GM21390 (cell line): ENCODE measurements around the gene HOXC5.

Source experiments
- ATAC-seq: cut with Tn5 transposase; IDR thresholded peaks from one replicate; pipeline ENCODE4 v1.9.1; 2021; ENCODE audit not compliant: unreplicated experiment

Gene HOXC5

DNA sequence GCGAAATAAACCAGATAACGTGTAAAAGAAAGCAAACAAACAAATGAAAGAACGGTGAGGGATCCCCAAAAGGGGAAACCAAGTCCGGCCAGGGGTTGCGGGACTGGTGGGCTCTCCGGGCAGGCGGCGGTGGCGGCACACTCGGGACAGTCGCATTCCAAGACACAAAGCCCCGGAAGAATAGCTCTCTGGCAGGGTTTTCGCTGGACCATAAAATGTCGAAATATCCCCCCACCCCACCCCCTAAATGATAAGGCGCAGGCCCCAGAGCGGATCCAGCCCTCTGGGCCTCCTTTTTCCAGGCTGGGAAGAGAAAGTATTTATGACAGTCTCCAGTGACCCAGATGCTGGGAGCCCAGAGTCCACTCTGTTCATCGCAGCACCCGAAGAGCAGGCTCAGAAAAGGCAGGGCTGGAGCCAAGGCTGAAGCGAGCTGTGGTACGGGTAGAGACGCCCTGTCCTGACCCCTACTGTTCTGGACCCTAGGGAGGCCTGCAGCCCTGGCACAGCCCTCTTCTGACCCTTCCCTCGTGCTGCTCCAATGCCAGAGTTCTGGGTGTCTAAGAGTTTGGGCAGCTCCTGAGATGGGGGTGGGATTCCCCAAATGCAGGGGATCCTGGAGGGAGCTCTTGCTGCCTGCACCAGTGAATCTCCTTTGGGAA is 26.2 kb upstream of the HOXC5 start:
- ATAC-seq: no peak

DNA sequence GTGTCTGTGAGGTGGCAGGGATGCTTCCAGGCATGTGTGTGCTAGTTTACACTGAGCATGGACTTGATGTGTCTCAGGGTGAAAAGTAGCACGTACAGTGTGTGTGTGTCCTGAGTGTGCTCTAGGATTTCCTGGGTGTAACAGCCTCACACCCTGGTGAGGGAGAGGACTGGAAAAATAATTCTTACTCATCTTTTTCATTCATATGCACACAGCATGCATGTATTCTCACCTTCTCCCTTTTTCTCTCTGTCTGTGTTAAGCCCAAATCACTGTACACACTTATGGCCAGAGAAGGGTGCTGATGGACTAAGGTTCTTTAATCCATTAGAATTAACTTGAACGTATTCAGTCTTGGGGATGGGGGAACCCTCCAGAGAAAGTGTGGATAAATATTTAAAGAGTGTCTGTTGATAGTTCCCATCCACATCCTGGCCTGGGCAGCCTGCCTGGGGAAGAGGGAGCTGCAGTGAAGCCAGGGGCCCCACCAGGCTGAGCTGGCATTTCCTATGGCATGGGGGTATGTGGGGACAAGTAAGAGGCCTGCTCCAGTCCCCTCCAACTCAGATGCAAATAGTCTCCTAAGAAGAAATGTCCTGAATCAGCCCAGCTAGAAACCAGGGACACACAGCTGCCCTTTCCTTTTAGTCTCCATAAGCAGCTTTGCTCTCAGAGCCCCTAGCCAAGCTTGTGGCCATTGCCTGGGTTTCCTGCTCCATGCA is 25.2 kb upstream of the HOXC5 start:
- ATAC-seq: no peak

DNA sequence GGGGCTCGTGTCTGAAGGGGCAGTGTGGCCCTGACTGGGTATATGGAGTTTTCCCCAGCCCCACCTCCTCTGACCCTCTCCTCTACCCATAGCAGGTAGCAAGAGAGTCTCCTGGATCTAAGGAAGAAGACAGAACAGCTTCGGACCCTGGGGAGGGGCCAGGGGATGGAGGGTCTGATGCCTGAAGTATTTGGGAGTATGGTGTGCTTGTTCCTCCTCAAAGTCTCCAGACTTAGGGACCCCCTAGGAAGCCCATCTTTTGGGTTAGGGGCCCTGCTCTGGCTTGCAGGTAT is 24.6 kb upstream of the HOXC5 start:
- no peak for ATAC-seq

DNA sequence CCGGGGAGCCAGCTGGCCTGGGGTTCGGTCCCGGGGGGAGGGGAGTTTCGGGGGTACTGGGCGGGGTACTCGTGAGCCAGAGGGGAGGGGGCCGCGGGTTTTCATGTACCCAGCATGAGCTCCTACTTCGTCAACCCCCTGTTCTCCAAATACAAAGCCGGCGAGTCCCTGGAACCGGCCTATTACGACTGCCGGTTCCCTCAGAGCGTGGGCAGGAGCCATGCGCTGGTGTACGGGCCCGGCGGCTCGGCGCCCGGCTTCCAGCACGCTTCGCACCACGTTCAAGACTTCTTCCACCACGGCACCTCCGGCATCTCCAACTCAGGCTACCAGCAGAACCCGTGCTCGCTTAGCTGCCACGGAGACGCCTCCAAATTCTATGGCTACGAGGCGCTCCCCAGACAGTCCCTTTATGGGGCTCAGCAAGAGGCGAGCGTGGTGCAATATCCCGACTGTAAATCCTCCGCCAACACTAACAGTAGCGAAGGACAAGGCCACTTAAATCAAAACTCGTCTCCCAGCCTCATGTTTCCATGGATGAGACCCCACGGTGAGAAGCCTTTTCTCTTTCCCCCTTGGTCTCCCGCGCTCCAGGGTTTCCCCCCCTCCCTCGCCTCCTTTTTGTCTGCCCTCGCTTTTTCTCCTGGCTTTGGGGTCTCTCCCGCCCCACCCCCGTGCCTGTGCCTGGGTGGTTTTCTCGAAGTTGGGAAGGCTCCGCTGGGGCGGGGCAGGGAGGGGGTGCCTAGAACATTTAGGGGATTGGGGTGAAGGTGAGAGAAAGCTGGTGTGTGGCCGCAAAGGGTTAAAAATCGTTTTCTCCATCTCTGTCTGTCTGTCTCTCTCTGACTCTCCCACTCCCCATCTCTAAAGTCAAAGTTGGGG is 23.4 kb upstream of the HOXC5 start:
- no peak for ATAC-seq

DNA sequence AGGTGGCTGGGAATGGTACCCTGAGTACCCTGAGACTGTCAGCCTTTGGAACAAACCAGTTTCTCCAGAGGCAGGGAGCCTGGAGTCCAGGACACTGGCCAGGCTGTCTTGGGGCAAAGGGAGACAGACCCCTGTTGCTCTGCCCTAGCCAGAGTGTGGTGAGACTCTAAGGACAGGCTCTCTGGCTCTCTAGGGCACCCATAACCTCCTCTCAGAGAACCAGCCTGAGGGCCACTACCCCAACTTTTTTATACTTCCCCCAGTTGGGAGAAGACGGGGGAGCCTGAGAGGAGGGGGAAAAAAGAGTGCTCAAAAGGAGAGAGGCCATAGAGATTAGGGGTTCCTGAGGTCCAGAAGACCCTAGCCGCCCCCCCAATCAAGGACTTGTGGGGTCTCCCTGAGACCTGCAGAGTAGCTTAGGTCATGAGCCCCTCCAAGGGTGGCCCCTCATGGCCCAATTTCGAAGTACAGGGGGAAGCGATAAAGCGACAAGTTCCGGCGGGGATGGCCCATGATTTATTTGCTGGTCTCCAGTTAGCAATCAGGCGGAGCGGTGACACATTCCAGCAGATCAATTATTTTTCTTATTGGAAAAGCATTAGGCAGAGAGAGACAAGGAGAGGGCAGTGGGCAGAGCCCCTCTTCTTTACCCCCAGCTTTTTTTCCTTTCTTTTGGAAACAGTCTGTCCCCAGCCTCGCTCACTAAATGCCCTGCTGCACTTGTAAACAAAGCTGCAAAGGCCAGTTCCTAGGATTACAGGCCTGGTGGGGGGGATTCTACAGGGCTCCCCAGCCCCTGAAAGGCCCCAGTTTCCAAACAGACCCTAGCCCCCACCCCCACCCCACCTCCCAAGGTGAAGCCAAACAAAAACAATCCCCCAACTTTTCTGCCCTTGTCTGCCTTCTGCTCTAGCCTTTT is 22.5 kb upstream of the HOXC5 start:
- no peak for ATAC-seq

DNA sequence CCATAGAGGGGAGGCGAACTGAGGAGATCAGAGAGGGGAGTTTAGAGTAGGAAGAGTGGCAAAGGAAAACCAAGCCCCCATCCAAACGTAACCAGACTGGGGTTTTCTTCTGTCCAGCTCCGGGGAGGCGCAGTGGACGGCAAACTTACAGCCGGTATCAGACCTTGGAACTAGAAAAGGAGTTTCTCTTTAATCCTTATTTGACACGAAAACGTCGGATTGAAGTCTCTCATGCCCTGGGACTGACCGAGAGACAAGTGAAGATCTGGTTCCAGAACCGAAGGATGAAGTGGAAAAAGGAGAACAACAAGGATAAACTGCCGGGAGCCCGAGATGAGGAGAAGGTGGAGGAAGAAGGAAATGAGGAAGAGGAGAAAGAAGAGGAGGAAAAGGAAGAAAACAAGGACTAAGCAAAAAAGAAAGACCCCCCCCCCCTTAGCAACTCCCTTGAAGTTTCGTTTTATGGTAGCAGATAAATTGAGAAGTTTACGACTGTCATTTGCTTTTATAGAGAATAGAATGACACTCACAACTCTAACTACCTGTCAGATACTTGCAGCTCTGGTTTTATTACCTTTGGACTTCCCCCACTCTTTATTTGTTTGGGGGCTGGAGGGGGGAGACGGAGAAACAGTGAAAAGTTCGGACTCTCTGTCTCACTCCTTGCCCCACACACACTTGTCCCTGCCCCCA is 21.7 kb upstream of the HOXC5 start:
- ATAC-seq: no peak

- ATAC-seq: no peak
Observed at GRCh38 chr12:54011665-54012532, 21.0 kb upstream of the HOXC5 start.

- no peak for ATAC-seq
Observed at GRCh38 chr12:54012631-54013409, 20.0 kb upstream of the HOXC5 start.

DNA sequence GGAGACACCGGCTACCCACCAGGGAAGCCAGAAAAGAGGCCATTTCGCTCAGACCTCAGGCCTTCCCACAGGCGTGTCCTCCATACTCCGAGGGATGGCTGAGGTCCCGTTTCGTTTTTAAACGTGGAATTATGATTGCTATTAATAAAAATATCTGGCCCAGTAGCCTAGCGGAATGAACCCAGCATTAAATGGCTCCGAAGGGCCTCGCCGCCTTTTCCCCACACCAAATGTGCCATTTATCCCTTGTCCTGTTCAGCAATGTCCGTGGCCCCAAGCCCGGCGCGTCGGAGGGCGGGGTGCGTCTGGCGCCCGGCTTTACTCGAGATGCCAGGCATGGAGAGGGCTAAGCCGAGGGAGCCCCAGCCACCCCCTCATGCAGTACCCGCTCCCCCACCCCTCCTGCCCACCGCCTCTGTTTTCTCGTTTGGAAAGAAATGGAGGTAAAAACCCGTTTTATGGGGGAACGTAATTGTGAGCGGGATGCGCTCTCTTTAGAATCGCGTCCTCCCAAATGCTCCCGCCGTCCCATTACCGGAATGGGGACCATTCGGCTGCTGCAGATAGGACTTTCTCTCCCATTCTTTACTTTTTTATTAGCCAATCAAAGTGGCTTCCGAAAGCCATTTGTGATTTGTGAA is 18.4 kb upstream of the HOXC5 start:
- ATAC-seq: no peak

DNA sequence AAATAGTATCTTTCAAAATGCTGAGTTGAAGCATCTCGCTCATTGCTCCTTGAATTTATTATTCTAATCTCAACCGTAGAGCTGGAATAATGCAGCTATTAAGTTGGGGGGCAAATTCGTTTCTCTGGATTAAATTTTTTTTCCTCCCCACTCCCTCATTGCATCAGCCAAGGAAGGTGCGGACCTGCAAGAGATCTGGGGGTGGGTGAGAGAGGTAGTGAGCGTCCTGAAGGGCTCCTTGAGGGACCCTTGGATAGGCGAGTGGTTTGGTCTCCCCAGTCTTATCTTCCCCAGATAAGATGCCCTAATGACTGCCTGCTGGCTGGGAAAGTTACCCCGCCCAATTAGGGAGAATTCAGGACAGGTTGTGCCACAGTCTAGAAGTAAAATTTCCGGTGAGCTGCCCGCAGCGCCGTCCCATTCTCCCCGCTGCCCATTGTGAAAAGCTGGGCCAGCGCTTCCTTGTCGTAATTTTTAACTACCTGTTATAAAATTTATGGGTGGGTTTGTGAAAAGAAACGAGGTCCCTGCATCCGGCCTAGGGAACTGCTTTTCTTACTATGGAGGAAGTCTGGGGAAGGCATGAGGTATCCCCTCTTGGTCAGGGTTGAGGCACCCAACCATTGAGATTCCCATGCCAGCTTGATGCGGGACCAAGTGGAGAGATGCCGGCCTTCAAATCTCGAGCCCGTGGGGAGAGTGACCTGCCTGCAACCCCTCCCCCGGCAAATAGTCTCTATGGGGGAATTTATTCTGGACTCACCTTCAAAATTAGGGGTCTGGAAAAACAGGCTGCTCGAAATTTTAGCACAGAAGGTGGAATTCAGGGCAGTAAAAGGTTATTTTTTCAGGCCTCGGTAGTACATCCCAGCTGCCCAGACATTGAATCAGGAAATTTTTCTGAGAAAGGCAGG is 17.6 kb upstream of the HOXC5 start:
- ATAC-seq: no peak

- no peak for ATAC-seq
Observed at GRCh38 chr12:54016051-54016450, 16.8 kb upstream of the HOXC5 start.

DNA sequence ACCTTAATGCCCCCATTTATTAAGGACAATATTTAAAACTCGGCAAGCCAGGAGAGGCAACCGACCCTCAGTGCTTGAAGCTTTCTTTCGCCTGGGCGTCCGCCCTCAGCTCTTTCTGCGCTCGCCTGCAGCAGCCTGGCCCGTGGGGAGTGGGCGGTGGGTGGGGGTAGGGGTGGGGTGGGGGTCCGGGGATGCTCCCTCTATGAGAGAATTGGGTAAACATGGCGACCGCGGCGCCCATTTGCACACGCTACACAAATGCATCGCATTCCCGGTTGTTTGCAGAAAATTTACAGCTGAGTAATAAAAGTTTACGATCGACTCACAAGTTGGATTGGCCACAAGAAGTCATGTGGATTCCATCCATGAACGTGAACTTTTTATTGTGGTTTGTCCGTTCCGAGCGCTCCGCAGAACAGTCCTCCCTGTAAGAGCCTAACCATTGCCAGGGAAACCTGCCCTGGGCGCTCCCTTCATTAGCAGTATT is 16.3 kb upstream of the HOXC5 start:
- ATAC-seq: no peak

DNA sequence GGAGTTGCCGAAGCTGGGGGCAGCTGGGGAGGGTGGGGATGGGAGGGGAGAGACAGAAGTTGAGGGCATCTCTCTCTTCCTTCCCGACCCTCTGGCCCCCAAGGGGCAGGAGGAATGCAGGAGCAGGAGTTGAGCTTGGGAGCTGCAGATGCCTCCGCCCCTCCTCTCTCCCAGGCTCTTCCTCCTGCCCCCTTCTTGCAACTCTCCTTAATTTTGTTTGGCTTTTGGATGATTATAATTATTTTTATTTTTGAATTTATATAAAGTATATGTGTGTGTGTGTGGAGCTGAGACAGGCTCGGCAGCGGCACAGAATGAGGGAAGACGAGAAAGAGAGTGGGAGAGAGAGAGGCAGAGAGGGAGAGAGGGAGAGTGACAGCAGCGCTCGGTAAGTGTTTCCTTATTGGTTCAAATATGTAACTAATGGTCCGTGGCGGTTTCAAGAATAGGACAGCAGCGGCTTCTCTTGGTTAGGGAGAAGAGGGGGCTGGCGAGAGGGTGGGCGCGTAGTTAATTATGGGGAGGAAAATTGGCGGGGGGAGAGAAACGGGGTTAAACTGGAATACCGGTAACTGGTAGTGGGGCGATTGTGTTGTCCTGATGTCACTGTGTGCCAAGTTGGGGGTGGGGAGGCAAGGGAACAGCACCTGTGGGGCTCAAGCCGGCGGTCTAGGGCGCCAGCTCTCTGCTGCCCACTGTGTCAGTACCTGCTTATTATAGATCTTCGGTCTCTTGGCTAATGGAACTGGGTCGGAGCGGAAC is 15.6 kb upstream of the HOXC5 start:
- ATAC-seq: peak; percentile 34

- ATAC-seq: peak; percentile 87
Observed at GRCh38 chr12:54017878-54018467, 14.9 kb upstream of the HOXC5 start.

DNA sequence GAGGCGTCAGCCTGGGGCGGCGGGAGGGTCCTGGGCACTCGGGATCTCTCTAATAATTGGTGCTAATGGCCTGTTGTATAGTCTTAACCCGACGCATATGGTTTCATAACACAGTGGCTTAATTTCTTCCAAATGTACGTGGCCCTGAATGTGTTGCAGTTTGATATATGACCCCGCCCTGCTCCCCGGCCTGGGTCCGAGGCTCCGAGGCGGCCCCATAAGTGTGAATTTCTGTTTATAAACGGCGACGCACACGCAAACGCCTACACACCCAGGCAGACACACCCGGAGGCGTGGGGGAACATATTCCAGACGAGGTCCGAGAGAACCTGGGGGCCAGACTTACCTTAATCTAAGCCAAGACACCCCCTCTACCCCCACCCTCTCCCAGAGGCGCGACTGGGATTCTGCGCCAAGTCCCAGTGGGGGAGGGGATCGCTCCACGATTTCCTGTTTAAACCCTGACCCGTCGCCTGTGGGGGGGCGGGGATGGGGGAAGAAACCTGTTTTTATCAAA is 14.3 kb upstream of the HOXC5 start:
- ATAC-seq: no peak
